AG09309 (cell line): ENCODE measurements around the gene KCNMB1.

Experiments
- DNase-seq: peaks from one replicate; pipeline ENCODE4 v3.0.0-alpha.2; 2010; ENCODE audit warnings: low read depth
- H3K4me3 ChIP-seq: 2 replicates; pipeline ENCODE4 v1.5.1; 2011; ENCODE audit warnings: mild to moderate bottlenecking, low read depth, low read length, moderate library complexity; ENCODE audit not compliant: control insufficient read depth
- CTCF ChIP-seq: IDR thresholded peaks from 2 replicates; pipeline ENCODE4 v1.5.1; 2011; ENCODE audit warnings: mild to moderate bottlenecking, low read depth, low read length, inconsistent platforms; ENCODE audit not compliant: insufficient read depth, control insufficient read depth; ENCODE audit errors: missing control alignments

Gene KCNMB1

GRCh38 chr5:170342153-170342725 lies 46.9 kb downstream of the KCNMB1 start:
- H3K4me3 ChIP-seq: no peak overlapping the region
- TF ChIP-seq CTCF: no peak
- DNase-seq: no peak

DNA sequence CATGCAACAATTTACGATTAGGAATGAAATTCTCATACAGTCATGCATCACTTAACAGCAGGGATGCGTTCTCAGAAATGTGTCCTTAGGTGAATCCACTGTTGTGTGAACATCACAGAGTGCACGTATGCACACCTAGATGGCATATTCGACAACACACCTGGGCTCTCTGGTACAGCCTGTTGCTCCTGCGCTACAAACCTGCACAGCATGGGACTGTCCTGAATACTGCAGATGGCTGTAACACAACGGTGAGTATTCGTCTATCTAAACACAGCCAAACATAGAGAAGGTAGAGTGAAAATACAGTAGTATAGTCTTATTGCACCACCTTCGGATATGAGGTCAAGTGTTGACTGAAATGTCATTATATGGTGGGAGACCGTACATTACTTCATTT lies 47.6 kb downstream of the KCNMB1 start:
- no peak for TF ChIP-seq CTCF
- H3K4me3 ChIP-seq: no peak overlapping the region
- DNase-seq: no peak

- no peak for DNase-seq
- no peak for TF ChIP-seq CTCF
These were observed 49.4 kb downstream of the KCNMB1 start for GRCh38 chr5:170339780-170340167.

GRCh38 chr5:170338933-170339779 lies 50.0 kb downstream of the KCNMB1 start:
- no peak for TF ChIP-seq CTCF
- H3K4me3 ChIP-seq: no peak overlapping the region
- no peak for DNase-seq

More at GRCh38 chr5:170339780-170340167, 49.4 kb downstream of the KCNMB1 start:
- no peak overlapping the region for H3K4me3 ChIP-seq

DNA sequence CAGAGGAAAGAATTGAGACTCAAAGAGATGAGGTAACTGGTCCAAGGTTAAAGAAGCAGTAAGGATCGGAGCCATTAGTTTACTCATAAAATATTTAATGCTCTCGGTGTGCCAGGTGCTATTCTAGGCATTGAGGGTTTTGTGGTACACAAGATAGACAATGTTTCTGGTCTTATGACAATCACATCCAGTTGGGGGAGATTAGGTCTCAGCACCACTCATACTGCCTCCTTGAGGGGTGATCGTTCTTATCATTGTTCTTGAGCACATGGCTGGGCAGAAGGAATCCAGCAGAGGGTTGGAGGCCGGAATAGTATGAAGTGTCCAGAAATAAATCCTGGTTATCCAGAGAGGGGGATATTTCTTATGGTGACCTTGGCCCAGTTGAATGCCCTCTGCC lies 50.9 kb downstream of the KCNMB1 start:
- no peak for TF ChIP-seq CTCF
- no peak overlapping the region for H3K4me3 ChIP-seq
- no peak for DNase-seq

DNA sequence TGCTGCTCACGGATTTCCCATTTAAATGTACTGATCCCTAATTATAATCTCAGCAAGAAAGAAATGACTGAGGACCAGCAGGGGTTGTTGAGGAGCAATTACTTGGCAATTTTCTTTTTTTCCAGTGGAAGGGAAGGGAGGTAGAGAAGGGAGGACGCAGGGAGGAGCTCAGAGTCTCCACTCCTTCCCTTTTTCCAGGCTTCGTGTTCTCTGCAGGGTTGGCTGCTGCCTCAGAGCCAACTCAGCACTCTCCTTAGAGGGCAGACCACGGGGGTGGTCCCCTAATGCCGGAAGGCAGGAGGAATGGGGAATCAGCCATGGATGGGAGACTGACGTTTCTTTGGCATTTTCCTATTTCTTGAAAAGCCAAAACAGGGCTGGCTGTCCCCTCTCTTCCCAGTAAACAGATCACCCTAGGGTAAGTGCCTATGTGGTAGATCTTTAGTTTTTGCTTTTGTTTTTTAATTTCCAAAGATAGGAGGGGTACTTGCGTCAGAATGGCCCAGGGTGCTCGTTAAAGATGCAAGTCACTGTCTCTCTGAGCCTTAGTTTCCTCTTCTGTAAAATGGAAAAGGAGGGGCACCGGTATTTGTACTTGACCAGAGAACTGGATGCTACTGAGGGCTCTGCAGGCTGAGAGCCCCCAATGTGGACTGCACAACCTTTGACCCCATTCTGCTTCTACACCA lies 52.0 kb downstream of the KCNMB1 start:
- no peak overlapping the region for H3K4me3 ChIP-seq
- no peak for DNase-seq
- TF ChIP-seq CTCF: no peak
